ENCODE results near the gene TMEM219.

GRCh38 chr16:29990034-29990433, 28.2 kb downstream of the TMEM219 start:
- TF ChIP-seq CTCF (IDR thresholded peaks at IDR 0.05) (no peak), POLR2A (IDR thresholded peaks at IDR 0.05) (no peak)
